GM12878 (cell line): ENCODE measurements around the gene CLC. TPM values are rescaled to one million over a fixed set of nuclear protein-coding genes. Genes with fewer than 3 reads are reported as not detected.

Experiments
- ATF2 ChIP-seq: IDR thresholded peaks from 2 replicates; pipeline ENCODE4 v1.6.1; 2012; ENCODE audit warnings: low read length, inconsistent platforms
- CHD1 ChIP-seq: IDR thresholded peaks from 2 replicates; pipeline ENCODE4 v1.6.1; 2012; ENCODE audit warnings: low read depth, low read length, improper control_type of control experiment
- CHD2 ChIP-seq: IDR thresholded peaks from 2 replicates; pipeline ENCODE4 v1.6.1; 2011; ENCODE audit warnings: low read depth, low read length, improper control_type of control experiment, borderline replicate concordance
- CHD4 ChIP-seq: fragments of 200-600 bp; sonication (generic); IDR thresholded peaks from 2 replicates; pipeline ENCODE4 v1.6.1; 2016; ENCODE audit warnings: mild to moderate bottlenecking
- CTCF ChIP-seq, 3 experiments: IDR thresholded peaks in 2 of 3; conservative IDR thresholded peaks in 1 of 3; 2 replicates each; pipeline ENCODE4 v1.5.1; 2011; ENCODE audit warnings: low read depth in 3 of 3, low read length in 3 of 3, mild to moderate bottlenecking in 3 of 3, control low read depth in 2 of 3, moderate library complexity in 2 of 3, inconsistent platforms in 1 of 3, mixed read lengths in 1 of 3; ENCODE audit not compliant: control insufficient read depth in 2 of 3, insufficient read depth in 1 of 3; ENCODE audit errors: extremely low read depth in 1 of 3
- ESRRA ChIP-seq: IDR thresholded peaks from 2 replicates; pipeline ENCODE4 v1.6.1; 2012; ENCODE audit warnings: mild to moderate bottlenecking, low read length, improper control_type of control experiment
- ETV6 ChIP-seq, 2 experiments: fragments of 450-650 bp in 1 of 2; IDR thresholded peaks in 1 of 2; conservative IDR thresholded peaks in 1 of 2; 2 replicates each; pipeline ENCODE4 v1.6.1; 2014; ENCODE audit warnings: antibody characterized with exemption in 1 of 2, borderline replicate concordance in 1 of 2, low read depth in 1 of 2, mild to moderate bottlenecking in 1 of 2, moderate library complexity in 1 of 2
- HSF1 ChIP-seq: fragments of 150-350 bp; IDR thresholded peaks from 2 replicates; pipeline ENCODE4 v1.6.1; 2014; ENCODE audit warnings: mild to moderate bottlenecking, low read depth, low read length
- IKZF1 ChIP-seq: fragments of 450-650 bp; conservative IDR thresholded peaks from 2 replicates; pipeline ENCODE4 v1.6.1; 2017; ENCODE audit warnings: antibody characterized with exemption, mild to moderate bottlenecking
- MAX ChIP-seq: IDR thresholded peaks from 2 replicates; pipeline ENCODE4 v1.6.1; 2012; ENCODE audit warnings: low read depth, low read length, improper control_type of control experiment
- MTA2 ChIP-seq: fragments of 450-650 bp; IDR thresholded peaks from 2 replicates; pipeline ENCODE4 v1.6.1; 2016; ENCODE audit warnings: low read depth, mild to moderate bottlenecking, moderate library complexity
- NR2F1 ChIP-seq: fragments of 450-650 bp; conservative IDR thresholded peaks from 2 replicates; pipeline ENCODE4 v1.6.1; 2017; ENCODE audit warnings: mild to moderate bottlenecking
- POLR2AphosphoS5 ChIP-seq: IDR thresholded peaks from 2 replicates; pipeline ENCODE4 v1.6.1; 2011; ENCODE audit warnings: mild to moderate bottlenecking, low read length, inconsistent platforms
- POU2F2 ChIP-seq: IDR thresholded peaks from 3 replicates; pipeline ENCODE4 v1.6.1; 2011; ENCODE audit warnings: low read depth, mild to moderate bottlenecking, low read length, borderline replicate concordance
- REST ChIP-seq: IDR thresholded peaks from 2 replicates; pipeline ENCODE4 v1.6.1; 2012; ENCODE audit warnings: mild to moderate bottlenecking, low read depth, low read length
- SKIL ChIP-seq: fragments of 450-650 bp; IDR thresholded peaks from 2 replicates; pipeline ENCODE4 v1.6.1; 2017; ENCODE audit warnings: mild to moderate bottlenecking, low read depth, inconsistent platforms; ENCODE audit not compliant: poor library complexity, severe bottlenecking
- SP1 ChIP-seq: IDR thresholded peaks from one replicate; pipeline ENCODE4 v1.6.1; 2011; ENCODE audit warnings: low read depth, low read length
- polyA plus RNA-seq, 11 experiments: library from polyadenylated mRNA; depleted of rRNA in 4 of 11; unstranded in 6 of 11; stranded (reverse) in 5 of 11; fragments of >200 nt; fragmentation: Nextera tagmentation in 4 of 11; fragmentation: Illumina TruSeq in 1 of 11; extraction: Ambion mirVana in 4 of 11; extraction: Trizol in 1 of 11; gene quantifications; 1 replicate in 1 of 11; 2 replicates in 10 of 11; pipeline versions ENCODE4 v1.2.1 to v1.2.3, GENCODE V29; 2011 to 2016; ENCODE audit warnings: inconsistent platforms in 2 of 11, missing spikeins in 2 of 11, low read depth in 1 of 11
- total RNA-seq, 4 experiments: library from RNA; depleted of rRNA in 3 of 4; stranded (reverse); fragments of >200 nt in 3 of 4; fragmentation: Illumina TruSeq in 1 of 4; extraction: Trizol in 1 of 4; gene quantifications; 2 replicates each; pipeline versions ENCODE4 v1.2.1 to v1.2.3, GENCODE V29; 2013 to 2021

The CLC gene
- total and polyA plus RNA-seq, 10 of the 15 experiments (the other 5 are each of a cell fraction or from before 2014, with no cell fraction given): 0.18 to 0.36 (median 0.29) TPM; not detected in 4

GRCh38 chr19:39759457-39760184, 21.8 kb upstream of the CLC start (continued):
- peak in 1 of 2 experiments; percentile 71; a peak in 1 of 4 replicates for TF ChIP-seq ETV6 (conservative IDR thresholded peaks at IDR 0.05 in 1 of 2, IDR thresholded peaks at IDR 0.05 in 1 of 2; ENCODE audit: borderline replicate concordance in 1 of 2, low read depth in 1 of 2)
- no peak for TF ChIP-seq CHD1
- no peak for TF ChIP-seq NR2F1
- no peak for TF ChIP-seq CHD4
- peak; percentile 95 for TF ChIP-seq POU2F2
- TF ChIP-seq SP1: no peak
- TF ChIP-seq HSF1: no peak
- peak; percentile 25 for TF ChIP-seq SKIL
- TF ChIP-seq ESRRA: no peak
- 0 out of 2 replicates have a peak, but pooled peaks have one; percentile 61 for TF ChIP-seq IKZF1
- peak; percentile 76; the same call in 1 of the 2 replicates for TF ChIP-seq MTA2
- no peak for TF ChIP-seq MAX
- TF ChIP-seq CTCF (IDR thresholded peaks at IDR 0.05 in 2 of 3, conservative IDR thresholded peaks at IDR 0.05 in 1 of 3; ENCODE audit: control insufficient read depth in 2 of 3, extremely low read depth in 1 of 3, insufficient read depth in 1 of 3, low read depth in 3 of 3, low read length in 3 of 3): no peak
- no peak for TF ChIP-seq CHD2
- TF ChIP-seq REST: no peak
- no peak for TF ChIP-seq POLR2AphosphoS5
- peak; percentile 81 for TF ChIP-seq ATF2
